ENCODE measurements around the gene FAM186B.

GRCh38 chr12:49537752-49538509 is 67.5 kb downstream of the FAM186B start:
- no peak for TF ChIP-seq CTCF (IDR thresholded peaks at IDR 0.05)
- no peak for TF ChIP-seq POLR2A (IDR thresholded peaks at IDR 0.05)
